HEK293 (cell line): ENCODE data around the gene STRBP.

Experiments used
- CTCF ChIA-PET: fragments of 350-600 bp; formaldehyde crosslinking; extraction: SDS; loops from one replicate; lab custom pipeline; 2021; ENCODE audit warnings: antibody characterized with exemption; lab: Yijun Ruan, JAX
- POLR2A ChIA-PET: fragments of 300-600 bp; formaldehyde crosslinking; extraction: SDS; loops from one replicate; lab custom pipeline; 2020; ENCODE audit warnings: antibody characterized with exemption, inconsistent platforms; lab: Yijun Ruan, JAX
- H3K27ac ChIP-seq: fragments of 200-500 bp; sonication (Bioruptor generic); 2 replicates; pipeline ENCODE4 v1.5.1; 2014; ENCODE audit warnings: low read depth, low read length, control low read depth, inconsistent platforms; ENCODE audit errors: extremely low read depth
- H3K36me3 ChIP-seq, 2 experiments: fragments of 200-500 bp in 1 of 2; sonication (Bioruptor generic) in 1 of 2; 1 replicate in 1 of 2; 2 replicates in 1 of 2; pipeline ENCODE4 v1.5.1; 2014 to 2017; ENCODE audit warnings: inconsistent platforms in 2 of 2, low read length in 2 of 2; ENCODE audit not compliant: control insufficient read depth in 2 of 2, insufficient read depth in 1 of 2
- H3K4me1 ChIP-seq: fragments of 200-500 bp; sonication (Bioruptor generic); 2 replicates; pipeline ENCODE4 v1.5.1; 2014; ENCODE audit warnings: mild to moderate bottlenecking, low read length, inconsistent platforms; ENCODE audit not compliant: control insufficient read depth, insufficient read depth
- H3K4me3 ChIP-seq: 2 replicates; pipeline ENCODE4 v1.5.1; 2011; ENCODE audit warnings: low read depth, mild to moderate bottlenecking, control low read depth, low read length, moderate library complexity
- H3K9me3 ChIP-seq: fragments of 200-500 bp; sonication (Bioruptor generic); 2 replicates; pipeline ENCODE4 v1.5.1; 2014; ENCODE audit warnings: low read depth, low read length, inconsistent platforms; ENCODE audit not compliant: control insufficient read depth, insufficient read depth
- BCL6B ChIP-seq: fragments of 450-650 bp; formaldehyde crosslinking; IDR thresholded peaks from 2 replicates; pipeline ENCODE4 v1.5.1; 2017; ENCODE audit warnings: missing biosample characterization, missing genetic modification characterization
- ZFP41 ChIP-seq: fragments of 450-650 bp; formaldehyde crosslinking; IDR thresholded peaks from 2 replicates; pipeline ENCODE4 v1.5.1; 2016; ENCODE audit warnings: missing biosample characterization, missing genetic modification characterization, borderline replicate concordance
- ZNF133 ChIP-seq: fragments of 450-650 bp; formaldehyde crosslinking; IDR thresholded peaks from 2 replicates; pipeline ENCODE4 v1.5.1; 2016; ENCODE audit warnings: missing biosample characterization, missing genetic modification characterization
- ZNF18 ChIP-seq: fragments of 450-650 bp; formaldehyde crosslinking; IDR thresholded peaks from 2 replicates; pipeline ENCODE4 v1.5.1; 2016; ENCODE audit warnings: missing biosample characterization, missing genetic modification characterization
- ZNF530 ChIP-seq: fragments of 450-650 bp; formaldehyde crosslinking; IDR thresholded peaks from 2 replicates; pipeline ENCODE4 v1.5.1; 2016; ENCODE audit warnings: low read depth, missing biosample characterization, missing genetic modification characterization
- ZNF561 ChIP-seq: fragments of 450-650 bp; IDR thresholded peaks from 2 replicates; pipeline ENCODE4 v1.5.1; 2018; ENCODE audit warnings: missing biosample characterization, missing genetic modification characterization, borderline replicate concordance
- ZNF571 ChIP-seq: fragments of 450-650 bp; formaldehyde crosslinking; IDR thresholded peaks from 2 replicates; pipeline ENCODE4 v1.5.0; 2017; ENCODE audit warnings: missing biosample characterization, missing genetic modification characterization
- ZNF629 ChIP-seq: fragments of 450-650 bp; formaldehyde crosslinking; IDR thresholded peaks from 2 replicates; pipeline ENCODE4 v1.5.1; 2017; ENCODE audit warnings: missing biosample characterization, missing genetic modification characterization
- ZNF654 ChIP-seq: fragments of 450-650 bp; formaldehyde crosslinking; IDR thresholded peaks from 2 replicates; pipeline ENCODE4 v1.5.1; 2016; ENCODE audit warnings: low read depth, missing biosample characterization, missing genetic modification characterization
- ZNF677 ChIP-seq: fragments of 450-650 bp; IDR thresholded peaks from 2 replicates; pipeline ENCODE4 v1.5.0; 2018; ENCODE audit warnings: missing biosample characterization, mild to moderate bottlenecking, missing genetic modification characterization, moderate library complexity
- ZNF692 ChIP-seq: fragments of 450-650 bp; formaldehyde crosslinking; IDR thresholded peaks from 2 replicates; pipeline ENCODE4 v1.5.1; 2016; ENCODE audit warnings: missing biosample characterization, missing genetic modification characterization
- ZNF704 ChIP-seq: fragments of 450-650 bp; formaldehyde crosslinking; IDR thresholded peaks from 2 replicates; pipeline ENCODE4 v1.5.1; 2016; ENCODE audit warnings: missing biosample characterization, missing genetic modification characterization
- ZNF707 ChIP-seq: fragments of 450-650 bp; formaldehyde crosslinking; IDR thresholded peaks from 2 replicates; pipeline ENCODE4 v1.5.1; 2016; ENCODE audit warnings: missing biosample characterization, missing genetic modification characterization
- ZNF792 ChIP-seq: fragments of 450-650 bp; formaldehyde crosslinking; IDR thresholded peaks from 2 replicates; pipeline ENCODE4 v1.5.1; 2016; ENCODE audit warnings: missing biosample characterization, missing genetic modification characterization
- ZSCAN4 ChIP-seq: fragments of 450-650 bp; formaldehyde crosslinking; IDR thresholded peaks from 2 replicates; pipeline ENCODE4 v1.5.1; 2017; ENCODE audit warnings: missing biosample characterization, missing genetic modification characterization
- ZXDB ChIP-seq: fragments of 450-650 bp; formaldehyde crosslinking; IDR thresholded peaks from 2 replicates; pipeline ENCODE4 v1.5.1; 2016; ENCODE audit warnings: missing biosample characterization, missing genetic modification characterization

STRBP gene

GRCh38 chr9:123225374-123225813 lies 43.0 kb downstream of the STRBP start:
- Histone ChIP-seq H3K27ac (no peak overlapping the region), H3K9me3 (no peaks in the 10 kb centered on the region), H3K36me3 (no peaks in the 10 kb centered on the region), H3K4me1 (no peaks in the 10 kb centered on the region), H3K4me3 (no peak overlapping the region)
- no peak for TF ChIP-seq ZNF18 (tag by site-specific recombination)
- TF ChIP-seq ZNF654 (tag by site-specific recombination): peak; percentile 54
- ChIA-PET CTCF (interaction anchor here (0.6 to 1.7 kb wide), 21 partner anchors 8 to 1423 kb away, joined by 3 to 9 read pairs (median 4); no protein-coding TSS in a partner anchor), POLR2A (no interaction called here)

GRCh38 chr9:123220127-123220526 lies 48.3 kb downstream of the STRBP start:
- no peaks in the 10 kb centered on the region for H3K36me3 ChIP-seq
- TF ChIP-seq ZNF692 (tag by site-specific recombination): no peak
- TF ChIP-seq ZNF629: peak; percentile 47; the same call in 1 of the 2 replicates
- ChIA-PET POLR2A (no interaction called here), CTCF (interaction anchor here (0.5 to 1.9 kb wide), 2 partner anchors 13 to 112 kb away, joined by 3 to 4 read pairs; no protein-coding TSS in a partner anchor)
- H3K9me3 ChIP-seq: no peaks in the 10 kb centered on the region
- H3K4me3 ChIP-seq: no peak overlapping the region
- H3K4me1 ChIP-seq: peaks cover 7% of the 10 kb centered on the region
- no peak overlapping the region for H3K27ac ChIP-seq

- POLR2A ChIA-PET: no interaction called here
- Histone ChIP-seq H3K4me1 (peaks cover 7% of the 10 kb centered on the region), H3K36me3 (no peaks in the 10 kb centered on the region), H3K27ac (no peak overlapping the region), H3K4me3 (no peak overlapping the region), H3K9me3 (no peaks in the 10 kb centered on the region)
- CTCF ChIA-PET: interaction anchor here (0.6 to 1.1 kb wide), 2 partner anchors 11 to 1340 kb away, joined by 3 to 6 read pairs; no protein-coding TSS in a partner anchor
- no peak for TF ChIP-seq ZNF561 (tag by site-specific recombination)
- no peak for TF ChIP-seq ZNF792 (tag by site-specific recombination)
- TF ChIP-seq, all 188 proteins: peak for 0
Measured at GRCh38 chr9:123218831-123219230, 49.6 kb downstream of the STRBP start.

- H3K9me3 ChIP-seq: no peaks in the 10 kb centered on the region
- POLR2A ChIA-PET: no interaction called here
- CTCF ChIA-PET: no interaction called here
- peaks cover 7% of the 10 kb centered on the region for H3K4me1 ChIP-seq
- H3K36me3 ChIP-seq: no peaks in the 10 kb centered on the region
- H3K27ac ChIP-seq: no peak overlapping the region; the same call in 1 of the 2 replicates
- no peak overlapping the region for H3K4me3 ChIP-seq
- TF ChIP-seq ZNF677 (tag by site-specific recombination): peak; percentile 66; the same call in 1 of the 2 replicates
- TF ChIP-seq BCL6B: peak; percentile 57
- no peak for TF ChIP-seq ZNF704 (tag by site-specific recombination)
- TF ChIP-seq ZNF18 (tag by site-specific recombination): no peak
- TF ChIP-seq ZXDB (tag by site-specific recombination): peak; percentile 78
- TF ChIP-seq ZSCAN4: no peak
- TF ChIP-seq ZFP41 (tag by site-specific recombination): no peak
- TF ChIP-seq ZNF571 (tag by site-specific recombination): no peak
- no peak for TF ChIP-seq ZNF530 (tag by site-specific recombination)
- no peak for TF ChIP-seq ZNF707 (tag by site-specific recombination)
- no peak for TF ChIP-seq ZNF133 (tag by site-specific recombination)
Measured at GRCh38 chr9:123217128-123217654, 51.2 kb downstream of the STRBP start.
